ENCODE measurements around the gene TAGAP. TPM values are rescaled to one million over a fixed set of nuclear protein-coding genes. Genes with fewer than 3 reads are reported as not detected.

Gene TAGAP
- total and polyA plus RNA-seq, 2 donors (not counting 3 experiments of a cell fraction or from before 2014, with no cell fraction given), result not detected

GRCh38 chr6:159092631-159093030 lies 47.8 kb upstream of the TAGAP start:
- Histone ChIP-seq H3K4me3 (replicated peaks in 1 of 3; ENCODE audit: insufficient read depth in 1 of 3, low read depth in 1 of 3, low read length in 3 of 3) (no peak overlapping the region), H3K4me2 (ENCODE audit: insufficient read depth, low read length) (no peak overlapping the region), H3K36me3 (ENCODE audit: control insufficient read depth in 2 of 2, extremely low read depth in 1 of 2, insufficient read depth in 2 of 2, low read length in 2 of 2) (no peaks in the 10 kb centered on the region), H3K9me1 (replicated peaks; ENCODE audit: control insufficient read depth, extremely low read depth, insufficient read depth, low read length) (no peaks in the 10 kb centered on the region), H3K4me1 (ENCODE audit: control insufficient read depth, extremely low read depth, insufficient read depth, low read length) (no peaks in the 10 kb centered on the region), H3K27ac (ENCODE audit: insufficient read depth, low read depth, low read length) (no peak overlapping the region), H3K9me3 (replicated peaks; ENCODE audit: control insufficient read depth, insufficient read depth, low read length) (no peaks in the 10 kb centered on the region), H3K79me2 (ENCODE audit: control insufficient read depth, insufficient read depth, low read length) (no peaks in the 10 kb centered on the region), H2AFZ (ENCODE audit: low read depth, low read length) (no peak overlapping the region), H3K27me3 (ENCODE audit: control insufficient read depth in 2 of 2, insufficient read depth in 2 of 2, low read length in 2 of 2) (peaks cover 0 to 2% of the 10 kb centered on the region in 2 experiments), H3K9ac (replicated peaks; ENCODE audit: extremely low read depth, insufficient read depth, low read length) (no peak overlapping the region), H4K20me1 (replicated peaks; ENCODE audit: control insufficient read depth, extremely low read depth, insufficient read depth, low read length) (no peaks in the 10 kb centered on the region)
- intact Hi-C loops (cut with micrococcal nuclease), result no loop called here
- POLR2A ChIA-PET, result no interaction called here
- dilution Hi-C loops (cut with MboI; ENCODE audit: extremely low pct_ligation_motif_present, low sequenced_read_pairs), result no loop called here
- no peak for TF ChIP-seq POLR2AphosphoS5 (IDR thresholded peaks at IDR 0.05; ENCODE audit: insufficient read depth, low read depth, low read length)
- no peak for TF ChIP-seq POLR2A (IDR thresholded peaks at IDR 0.05; ENCODE audit: low read depth, low read length)
- no peak for TF ChIP-seq MYC (IDR thresholded peaks at IDR 0.05; ENCODE audit: low read depth, low read length)
- TF ChIP-seq FOS (IDR thresholded peaks at IDR 0.05; ENCODE audit: borderline replicate concordance, insufficient read depth, low read length), result no peak
- TF ChIP-seq GATA2 (IDR thresholded peaks at IDR 0.05; ENCODE audit: insufficient read depth, insufficient read length, low read depth, low read length), result no peak
- no peak for TF ChIP-seq CTCF (IDR thresholded peaks at IDR 0.05; ENCODE audit: extremely low read depth in 1 of 2, insufficient read depth in 1 of 2, low read depth in 1 of 2, low read length in 2 of 2)
- TF ChIP-seq, protein P1, sequence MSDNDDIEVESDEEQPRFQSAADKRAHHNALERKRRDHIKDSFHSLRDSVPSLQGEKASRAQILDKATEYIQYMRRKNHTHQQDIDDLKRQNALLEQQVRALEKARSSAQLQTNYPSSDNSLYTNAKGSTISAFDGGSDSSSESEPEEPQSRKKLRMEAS (IDR thresholded peaks at IDR 0.05; ENCODE audit: insufficient read depth, insufficient read length), result no peak
- TF ChIP-seq JUN (IDR thresholded peaks at IDR 0.05; ENCODE audit: borderline replicate concordance, insufficient read depth, insufficient read length, low read depth), result no peak
- no peak for TF ChIP-seq EZH2 (IDR thresholded peaks at IDR 0.05; ENCODE audit: borderline replicate concordance, low read depth, low read length, severe bottlenecking)
- CTCF ChIA-PET, result no interaction called here
- no peak for DNase-seq (ENCODE audit: low read depth, low spot score)
- FAIRE-seq, result no peak
- BruUV-seq (replicated peaks), result no TSS peak
